ENCODE measurements around the gene USP44.

USP44 gene

DNA sequence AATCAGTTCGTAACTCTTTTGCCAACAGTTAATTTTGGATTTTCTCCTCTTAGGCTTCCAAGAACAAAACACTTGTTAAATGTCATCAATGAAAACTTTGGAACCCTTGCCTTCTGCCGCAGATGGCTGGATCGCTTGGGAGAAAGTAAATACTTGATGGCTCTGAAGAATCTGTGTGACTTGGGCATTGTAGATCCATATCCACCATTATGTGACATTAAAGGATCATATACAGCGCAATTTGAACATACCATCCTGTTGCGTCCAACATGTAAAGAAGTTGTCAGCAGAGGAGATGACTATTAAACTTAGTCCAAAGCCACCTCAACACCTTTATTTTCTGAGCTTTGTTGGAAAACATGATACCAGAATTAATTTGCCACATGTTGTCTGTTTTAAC, 37.7 kb downstream of the USP44 start:
- no peak overlapping the region for H2AFZ ChIP-seq (ENCODE audit: low read depth, low read length)
- no peaks in the 10 kb centered on the region for H3K9me3 ChIP-seq (ENCODE audit: insufficient read depth, low read length)
- peaks cover 50% of the 10 kb centered on the region for H3K36me3 ChIP-seq (replicated peaks; ENCODE audit: low read depth, low read length)
- H3K4me2 ChIP-seq (ENCODE audit: low read length) = no peak overlapping the region
- H3K27ac ChIP-seq (ENCODE audit: low read length) = no peak overlapping the region
- H3K4me3 ChIP-seq (ENCODE audit: low read length) = no peak overlapping the region
- no peaks in the 10 kb centered on the region for H3K79me2 ChIP-seq (ENCODE audit: low read length)
- H3K9ac ChIP-seq (ENCODE audit: low read length) = no peak overlapping the region
- no peaks in the 10 kb centered on the region for H4K20me1 ChIP-seq (ENCODE audit: insufficient read depth, low read length)
- TF ChIP-seq, protein P1, sequence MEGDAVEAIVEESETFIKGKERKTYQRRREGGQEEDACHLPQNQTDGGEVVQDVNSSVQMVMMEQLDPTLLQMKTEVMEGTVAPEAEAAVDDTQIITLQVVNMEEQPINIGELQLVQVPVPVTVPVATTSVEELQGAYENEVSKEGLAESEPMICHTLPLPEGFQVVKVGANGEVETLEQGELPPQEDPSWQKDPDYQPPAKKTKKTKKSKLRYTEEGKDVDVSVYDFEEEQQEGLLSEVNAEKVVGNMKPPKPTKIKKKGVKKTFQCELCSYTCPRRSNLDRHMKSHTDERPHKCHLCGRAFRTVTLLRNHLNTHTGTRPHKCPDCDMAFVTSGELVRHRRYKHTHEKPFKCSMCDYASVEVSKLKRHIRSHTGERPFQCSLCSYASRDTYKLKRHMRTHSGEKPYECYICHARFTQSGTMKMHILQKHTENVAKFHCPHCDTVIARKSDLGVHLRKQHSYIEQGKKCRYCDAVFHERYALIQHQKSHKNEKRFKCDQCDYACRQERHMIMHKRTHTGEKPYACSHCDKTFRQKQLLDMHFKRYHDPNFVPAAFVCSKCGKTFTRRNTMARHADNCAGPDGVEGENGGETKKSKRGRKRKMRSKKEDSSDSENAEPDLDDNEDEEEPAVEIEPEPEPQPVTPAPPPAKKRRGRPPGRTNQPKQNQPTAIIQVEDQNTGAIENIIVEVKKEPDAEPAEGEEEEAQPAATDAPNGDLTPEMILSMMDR (IDR thresholded peaks at IDR 0.05; ENCODE audit: low read depth, low read length) = no peak
- TF ChIP-seq EZH2phosphoT487 (IDR thresholded peaks at IDR 0.05; ENCODE audit: low read depth) = no peak
- no peaks in the 10 kb centered on the region for H3K27me3 ChIP-seq (ENCODE audit: low read depth, low read length)
- H3K4me1 ChIP-seq (ENCODE audit: low read length) = no peaks in the 10 kb centered on the region

DNA sequence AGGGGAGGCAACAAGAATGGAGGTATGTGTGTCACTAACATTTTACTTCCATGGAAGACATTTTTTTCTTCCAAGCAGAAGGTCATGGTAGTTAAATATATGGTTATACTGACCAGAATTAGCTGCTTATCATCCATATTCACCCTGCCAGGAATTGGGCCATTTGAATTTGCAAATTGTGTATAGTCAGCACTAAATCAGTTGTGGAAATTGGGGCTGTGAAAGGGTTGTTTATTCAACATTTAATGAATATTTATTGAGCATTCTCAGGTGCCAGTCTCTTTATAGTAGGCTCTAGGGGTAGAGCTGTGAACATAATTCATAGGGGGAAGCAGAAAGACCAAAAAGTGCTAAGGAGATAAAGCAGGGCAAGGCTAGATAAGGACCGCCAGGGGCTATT, 39.3 kb downstream of the USP44 start:
- Histone ChIP-seq H4K20me1 (ENCODE audit: insufficient read depth, low read length) (no peaks in the 10 kb centered on the region), H3K27ac (ENCODE audit: low read length) (no peak overlapping the region), H3K4me1 (ENCODE audit: low read length) (no peaks in the 10 kb centered on the region), H3K9ac (ENCODE audit: low read length) (no peak overlapping the region), H3K79me2 (ENCODE audit: low read length) (no peaks in the 10 kb centered on the region), H3K27me3 (ENCODE audit: low read depth, low read length) (no peaks in the 10 kb centered on the region), H2AFZ (ENCODE audit: low read depth, low read length) (no peak overlapping the region), H3K4me3 (ENCODE audit: low read length) (no peak overlapping the region), H3K9me3 (ENCODE audit: insufficient read depth, low read length) (no peaks in the 10 kb centered on the region), H3K36me3 (replicated peaks; ENCODE audit: low read depth, low read length) (peaks cover 52% of the 10 kb centered on the region), H3K4me2 (ENCODE audit: low read length) (no peak overlapping the region)
- TF ChIP-seq, protein P1 (IDR thresholded peaks at IDR 0.05; ENCODE audit: low read depth, low read length) = no peak
- TF ChIP-seq EZH2phosphoT487 (IDR thresholded peaks at IDR 0.05; ENCODE audit: low read depth) = no peak

DNA sequence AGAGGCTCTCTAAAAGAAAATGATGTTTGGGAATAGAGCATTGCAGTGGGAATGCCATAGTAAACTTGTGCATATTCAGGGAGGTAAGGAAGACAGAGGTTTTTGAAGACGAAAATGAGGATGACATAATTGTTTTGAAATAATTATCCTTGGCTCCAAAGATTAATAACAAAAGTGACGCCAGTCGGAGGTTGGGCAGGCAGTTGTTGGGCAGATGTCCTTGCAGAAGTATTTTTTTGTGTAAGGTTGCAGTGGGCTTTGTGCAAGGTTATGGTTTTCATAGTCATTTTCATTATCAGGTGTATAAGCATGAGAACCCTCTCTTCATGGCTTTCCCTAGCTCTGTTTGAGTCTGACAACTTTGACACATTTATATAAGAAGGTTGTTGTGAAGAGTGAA, 42.0 kb downstream of the USP44 start:
- no peak overlapping the region for H3K4me3 ChIP-seq (ENCODE audit: low read length)
- H3K9me3 ChIP-seq (ENCODE audit: insufficient read depth, low read length) = no peaks in the 10 kb centered on the region
- no peaks in the 10 kb centered on the region for H3K79me2 ChIP-seq (ENCODE audit: low read length)
- H3K36me3 ChIP-seq (replicated peaks; ENCODE audit: low read depth, low read length) = peaks cover 56% of the 10 kb centered on the region
- no peak overlapping the region for H2AFZ ChIP-seq (ENCODE audit: low read depth, low read length)
- H4K20me1 ChIP-seq (ENCODE audit: insufficient read depth, low read length) = no peaks in the 10 kb centered on the region
- no peak overlapping the region for H3K9ac ChIP-seq (ENCODE audit: low read length)
- TF ChIP-seq EZH2phosphoT487 (IDR thresholded peaks at IDR 0.05; ENCODE audit: low read depth) = no peak
- TF ChIP-seq, protein P1 (IDR thresholded peaks at IDR 0.05; ENCODE audit: low read depth, low read length) = no peak
- no peaks in the 10 kb centered on the region for H3K27me3 ChIP-seq (ENCODE audit: low read depth, low read length)
- no peak overlapping the region for H3K4me2 ChIP-seq (ENCODE audit: low read length)
- H3K27ac ChIP-seq (ENCODE audit: low read length) = no peak overlapping the region
- H3K4me1 ChIP-seq (ENCODE audit: low read length) = no peaks in the 10 kb centered on the region

DNA sequence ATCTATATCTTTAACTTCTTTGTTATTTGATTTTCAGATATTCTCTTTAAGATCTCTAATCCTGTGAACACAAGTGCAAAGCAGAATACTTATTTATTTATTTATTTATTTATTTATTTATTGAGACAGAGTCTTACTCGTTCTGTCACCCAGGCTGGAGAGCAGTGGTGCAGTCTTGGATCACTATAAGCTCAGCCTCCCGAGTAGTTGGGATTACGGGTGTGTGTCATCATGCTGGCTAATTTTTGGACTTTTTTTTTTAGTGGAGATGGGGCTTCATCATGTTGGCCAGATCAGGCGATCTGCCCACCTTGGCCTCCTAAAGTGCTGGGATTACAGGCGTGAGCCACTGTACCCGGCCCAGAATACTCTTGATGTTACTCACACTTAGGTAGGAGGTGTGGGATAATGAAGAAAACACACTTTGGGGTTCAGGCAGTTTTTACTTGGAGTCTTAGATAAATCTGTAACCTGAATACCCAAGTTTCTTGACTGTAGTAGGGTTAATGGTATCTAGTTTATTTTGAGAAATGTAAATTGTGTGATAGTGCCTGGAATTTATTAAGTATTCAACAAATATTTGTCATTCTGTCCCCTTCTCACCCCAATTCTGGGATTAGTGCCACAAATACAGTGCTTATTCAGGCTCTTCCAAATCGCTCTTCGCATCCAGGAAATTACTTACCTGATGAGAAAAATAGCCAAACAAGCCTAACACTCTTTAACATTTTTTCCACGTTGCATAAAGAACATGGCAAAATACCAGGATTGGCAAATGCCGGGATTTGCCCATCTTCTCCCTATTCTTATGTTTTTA, 44.4 kb downstream of the USP44 start:
- Histone ChIP-seq H3K79me2 (ENCODE audit: low read length) (peaks cover 8% of the 10 kb centered on the region; the same call in 1 of the 2 replicates), H2AFZ (ENCODE audit: low read depth, low read length) (no peak overlapping the region), H3K4me3 (ENCODE audit: low read length) (no peak overlapping the region), H3K4me1 (ENCODE audit: low read length) (no peaks in the 10 kb centered on the region), H3K36me3 (replicated peaks; ENCODE audit: low read depth, low read length) (peaks cover 56% of the 10 kb centered on the region), H3K27me3 (ENCODE audit: low read depth, low read length) (no peaks in the 10 kb centered on the region), H3K9ac (ENCODE audit: low read length) (no peak overlapping the region), H3K9me3 (ENCODE audit: insufficient read depth, low read length) (no peaks in the 10 kb centered on the region), H3K27ac (ENCODE audit: low read length) (no peak overlapping the region), H4K20me1 (ENCODE audit: insufficient read depth, low read length) (no peaks in the 10 kb centered on the region), H3K4me2 (ENCODE audit: low read length) (no peak overlapping the region)
- TF ChIP-seq, protein P1 (IDR thresholded peaks at IDR 0.05; ENCODE audit: low read depth, low read length) = no peak
- TF ChIP-seq EZH2phosphoT487 (IDR thresholded peaks at IDR 0.05; ENCODE audit: low read depth) = no peak

All from OCI-LY3 (cell line).